Bone marrow (tissue), 2 donors: Measurements from ENCODE around the gene XPNPEP1.

ENCODE experiments used
- DNase-seq, 2 donors: peaks; one replicate each; lab custom pipeline; 2025; lab: John Stamatoyannopoulos, UW

Gene XPNPEP1

DNA sequence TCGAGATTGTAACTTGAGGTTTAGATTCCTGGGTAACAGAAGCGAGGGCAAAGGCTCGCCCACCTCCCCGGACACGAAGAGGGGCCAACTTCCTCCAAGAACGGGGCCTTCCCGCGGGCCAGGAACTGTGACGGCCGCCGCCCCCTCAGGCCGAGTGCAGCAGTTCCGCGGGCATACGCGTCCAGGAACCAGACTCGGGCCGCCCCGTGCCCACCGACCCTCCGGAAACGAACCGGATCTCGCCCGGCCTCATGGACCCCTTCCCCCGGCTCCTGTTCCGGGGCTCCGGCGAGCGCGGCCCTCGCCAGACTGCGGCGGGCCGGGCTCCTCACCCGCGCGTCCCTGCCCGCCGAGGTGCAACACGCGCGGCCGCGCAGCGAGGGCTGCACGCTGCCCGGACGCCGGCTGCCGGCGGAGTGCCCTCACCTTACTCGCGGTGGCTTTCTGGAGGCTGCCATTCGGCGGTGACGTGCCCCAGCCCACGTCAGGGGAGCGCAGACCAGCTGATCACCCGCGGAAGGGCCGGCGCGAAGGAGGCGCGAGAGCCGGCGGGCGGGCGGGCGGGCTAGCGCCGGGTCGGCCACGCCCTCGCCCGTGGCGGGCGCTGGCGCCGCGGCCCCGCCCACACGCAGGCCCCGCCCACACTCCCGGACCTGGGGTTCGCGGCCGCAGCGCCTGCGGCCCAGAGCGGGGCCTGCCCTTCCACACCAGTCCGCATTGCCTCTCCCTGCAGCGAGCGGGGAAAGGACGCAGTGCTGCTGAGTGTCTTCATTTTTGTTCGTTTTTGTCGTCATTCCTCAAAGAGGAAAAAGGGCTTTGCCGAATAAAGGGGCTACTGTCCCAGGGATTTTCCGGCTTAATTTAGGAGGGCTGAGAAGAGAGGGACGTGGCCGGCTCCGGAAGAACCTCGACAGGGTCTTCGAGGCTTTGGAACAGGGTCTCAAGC, at the start of gene XPNPEP1:
TSS of gene XPNPEP1 (minus strand) at position 536 of the 946 bp plus-strand sequence. CDS start at position 458, 78 bp downstream.
- DNase-seq, result peak; percentile 28 to 64

DNA sequence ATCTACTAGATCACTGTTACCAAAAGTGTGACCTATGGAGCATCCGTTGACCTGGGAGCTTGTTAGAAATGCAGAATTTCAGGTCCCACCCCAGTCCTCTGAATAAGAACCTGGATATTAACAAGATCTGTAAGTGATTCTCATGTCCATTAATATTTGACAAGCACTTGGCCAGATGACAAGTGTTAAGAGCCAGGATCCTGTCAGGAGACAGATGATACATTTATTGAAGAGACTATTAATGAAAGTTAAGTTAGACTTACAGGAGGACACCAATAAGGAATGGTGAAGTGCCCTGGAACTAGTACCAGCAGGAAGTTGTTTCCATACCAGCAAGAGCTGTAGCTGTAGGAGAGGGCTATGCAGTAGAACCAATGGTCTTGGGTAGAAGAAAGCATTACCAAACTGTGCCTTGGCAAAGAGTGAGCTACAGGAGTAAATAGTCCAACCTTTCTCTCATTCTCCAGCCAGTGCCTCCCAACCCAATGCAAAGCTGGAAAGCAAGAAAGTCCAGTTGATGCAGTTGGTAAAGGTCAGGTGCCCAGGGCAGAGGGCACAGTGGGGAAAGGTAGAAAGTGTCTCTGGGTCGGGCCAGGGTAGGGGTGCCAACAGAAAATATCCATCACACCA, 49.2 kb upstream of the XPNPEP1 start:
- DNase-seq, result no peak

DNA sequence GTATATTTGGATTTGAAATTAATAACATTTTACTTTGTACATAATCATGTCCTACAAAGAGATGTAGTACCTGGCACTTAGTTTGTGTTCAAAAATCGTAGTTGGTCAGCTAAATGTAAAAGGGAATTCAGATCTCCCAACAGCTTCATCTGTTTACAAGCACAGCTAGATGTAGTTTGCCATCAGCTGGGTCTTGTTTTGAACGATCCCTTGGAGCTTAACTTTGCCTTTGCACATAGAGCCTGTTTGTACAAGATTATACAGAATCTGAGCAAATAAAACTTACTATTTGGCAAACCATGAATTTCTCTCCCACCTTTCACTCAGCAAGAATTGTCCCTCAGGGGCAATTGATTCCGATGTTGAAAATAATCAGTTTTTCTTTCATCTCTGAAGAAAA, 48.3 kb upstream of the XPNPEP1 start:
- no peak for DNase-seq

DNA sequence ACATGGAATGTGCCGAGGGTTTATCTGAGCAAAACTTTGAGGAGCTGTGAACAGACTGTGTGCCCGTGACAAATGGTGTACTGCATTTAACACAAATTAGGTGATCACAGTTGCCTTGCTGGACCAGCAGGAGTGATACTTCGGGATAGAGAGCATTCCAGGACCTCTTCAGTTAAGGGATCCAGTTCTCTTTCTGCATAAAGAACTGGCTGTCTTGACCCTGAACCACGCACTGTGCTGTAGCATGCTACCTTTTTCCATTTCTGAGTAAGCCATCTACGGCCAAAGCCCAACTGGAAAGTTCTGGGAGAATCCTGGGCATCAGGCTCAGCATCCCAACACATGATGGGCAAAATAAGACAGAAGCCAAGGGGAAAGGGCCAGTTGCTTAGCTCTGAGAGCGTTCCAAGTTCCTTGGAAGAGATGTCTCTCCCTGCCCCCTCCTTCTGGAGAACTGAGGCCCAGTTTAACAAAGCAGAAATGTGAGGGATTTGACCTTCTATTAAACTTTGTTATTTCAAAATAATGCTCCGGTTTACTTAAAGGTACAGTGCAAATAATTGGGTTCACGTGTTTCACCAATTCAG, 46.5 kb upstream of the XPNPEP1 start:
- no peak for DNase-seq

DNA sequence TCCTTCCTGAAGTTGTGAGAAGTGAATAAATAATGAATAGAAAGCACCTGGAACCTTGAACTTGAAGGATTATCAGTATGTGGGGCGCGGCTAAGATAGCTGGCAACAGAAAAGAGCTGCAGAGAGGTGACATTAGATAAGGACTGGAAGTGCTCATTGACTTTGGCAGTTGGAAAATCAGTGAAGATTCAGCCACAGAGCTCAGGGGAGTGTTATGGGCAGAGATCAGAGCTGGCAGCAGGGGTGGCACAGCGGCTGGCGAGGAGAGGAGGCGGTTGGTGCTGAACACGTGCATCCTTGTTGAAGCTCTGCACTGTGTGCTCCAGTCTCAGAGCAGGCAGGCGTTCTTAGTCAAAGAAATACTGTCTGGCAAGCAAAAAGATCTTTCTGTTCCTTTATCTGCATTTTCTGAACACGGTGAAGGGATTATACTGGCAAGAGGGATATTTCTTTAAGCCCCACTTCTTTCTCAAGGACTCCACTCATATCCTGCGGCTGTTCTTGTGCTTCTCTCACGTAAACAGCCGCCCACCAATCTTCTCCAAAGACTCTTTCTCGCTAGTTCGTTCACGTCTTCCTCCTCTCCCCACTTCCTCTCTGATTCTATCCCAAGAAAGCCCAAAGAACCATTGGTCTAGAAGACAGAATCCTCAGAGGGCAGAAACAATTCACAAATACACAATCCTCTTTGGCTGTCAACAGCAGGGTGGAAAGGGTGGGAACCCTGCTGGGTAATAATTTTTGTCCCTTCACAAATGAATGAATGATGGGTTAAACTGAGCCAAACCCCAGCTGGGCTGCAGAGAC, 45.8 kb upstream of the XPNPEP1 start:
- no peak for DNase-seq

DNA sequence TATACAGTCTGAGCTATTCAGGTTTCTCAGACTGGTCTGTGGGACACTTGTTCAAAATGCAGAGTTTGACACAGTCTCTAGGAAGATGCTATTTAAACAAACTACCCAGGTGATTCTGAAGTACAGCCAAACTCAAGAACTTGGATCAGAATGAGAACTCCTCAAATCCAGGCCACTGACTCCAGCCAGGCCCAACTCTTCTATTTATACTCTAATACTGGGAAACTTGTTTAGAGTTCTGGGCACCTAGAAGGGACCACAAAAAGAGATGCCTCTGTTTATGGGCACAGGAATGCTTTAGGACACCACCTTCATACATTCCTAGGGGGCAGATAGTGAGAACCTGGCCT, 44.4 kb upstream of the XPNPEP1 start:
- no peak for DNase-seq

DNA sequence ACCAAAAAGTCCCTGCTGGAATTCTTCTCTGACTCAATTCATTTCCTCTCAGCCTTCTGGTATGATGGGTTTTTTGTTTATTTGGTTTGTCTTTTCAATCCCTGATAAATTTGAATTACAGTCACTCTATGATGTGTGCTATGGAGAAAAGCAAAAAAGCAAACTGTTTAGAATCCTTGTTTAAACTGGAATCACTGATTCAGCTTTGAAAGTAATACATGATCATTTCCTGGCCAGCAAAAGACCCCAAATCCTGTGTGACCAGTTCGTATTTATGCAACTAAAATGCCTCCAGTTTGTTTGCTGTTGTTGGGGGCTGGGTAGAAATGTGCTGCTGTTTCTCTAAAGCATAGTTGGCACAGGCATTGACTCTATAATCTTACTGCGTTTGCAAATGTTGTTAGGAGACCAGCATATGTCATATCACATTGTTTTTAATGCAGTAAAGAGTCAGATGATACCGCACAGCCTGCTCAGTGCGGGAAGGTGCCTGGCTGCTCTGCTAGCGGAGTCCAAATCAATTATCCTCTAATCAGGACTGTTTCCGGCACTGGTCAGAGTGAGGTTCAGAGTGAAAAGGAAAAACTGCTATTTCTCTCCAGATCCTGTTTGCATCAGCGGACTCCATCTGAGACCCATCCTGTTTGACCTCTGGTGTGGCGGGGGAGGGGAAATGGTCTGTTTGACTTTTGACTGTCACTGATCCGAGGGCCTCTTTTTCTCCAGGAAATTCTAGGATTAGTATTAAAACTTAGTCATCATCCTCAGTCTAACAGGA, 43.8 kb upstream of the XPNPEP1 start:
- no peak for DNase-seq

DNA sequence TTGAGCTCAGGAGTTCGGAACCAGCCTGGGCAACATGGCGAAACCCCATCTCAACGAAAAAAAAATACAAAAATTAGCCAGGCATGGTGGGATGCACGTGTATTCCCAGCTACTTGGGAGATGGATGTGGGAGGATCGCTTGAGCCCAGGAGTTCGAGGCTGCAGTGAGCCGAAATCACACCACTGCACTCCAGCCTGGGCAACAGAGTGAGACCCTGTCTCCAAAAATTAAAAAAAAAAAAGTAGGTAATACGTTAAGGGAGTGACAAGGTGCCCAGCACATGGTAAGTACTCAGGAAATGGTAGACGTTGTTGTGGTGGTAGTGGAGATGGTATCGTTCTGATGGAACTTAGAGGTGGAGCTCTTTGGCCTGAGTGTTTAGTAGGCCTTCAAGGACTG, 41.0 kb upstream of the XPNPEP1 start:
- DNase-seq, result no peak

DNA sequence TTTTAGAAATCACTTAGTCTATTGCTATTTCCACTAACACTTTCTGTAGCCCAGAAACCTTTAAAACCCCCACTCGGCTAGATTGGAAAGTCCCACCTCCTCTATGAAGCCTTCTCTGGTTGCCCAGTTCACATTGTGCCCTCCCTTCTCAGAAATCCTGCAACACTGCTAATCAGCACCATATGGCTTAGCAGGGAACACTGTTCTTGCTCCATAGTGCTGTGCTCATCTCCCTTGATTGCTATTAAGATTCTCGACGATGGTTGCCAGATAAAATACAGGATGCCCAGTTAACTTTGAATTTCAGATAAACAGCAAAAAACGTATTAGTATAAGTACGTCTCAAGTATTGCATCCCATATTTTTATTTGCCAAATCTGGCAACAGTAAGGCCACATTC, 40.1 kb upstream of the XPNPEP1 start:
- no peak for DNase-seq

DNA sequence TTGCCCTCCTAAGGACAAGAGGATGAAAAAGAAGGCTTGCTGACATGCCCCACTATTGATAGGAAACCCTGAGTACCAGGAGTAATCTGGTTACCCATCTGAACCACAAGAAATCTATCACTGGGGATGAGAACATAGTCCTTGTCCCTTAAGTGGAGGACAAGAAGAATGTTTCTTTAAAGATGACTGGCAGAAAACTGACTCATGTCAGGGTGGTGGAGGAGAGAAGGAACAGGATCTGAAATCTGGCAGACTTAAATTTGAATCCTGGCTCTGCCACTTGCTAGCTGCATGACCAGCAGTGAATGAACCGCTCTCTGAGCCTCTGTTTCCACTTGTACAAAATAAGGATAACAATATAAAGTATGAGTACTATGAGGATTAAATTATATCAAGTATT, 38.9 kb upstream of the XPNPEP1 start:
- DNase-seq, result no peak

DNA sequence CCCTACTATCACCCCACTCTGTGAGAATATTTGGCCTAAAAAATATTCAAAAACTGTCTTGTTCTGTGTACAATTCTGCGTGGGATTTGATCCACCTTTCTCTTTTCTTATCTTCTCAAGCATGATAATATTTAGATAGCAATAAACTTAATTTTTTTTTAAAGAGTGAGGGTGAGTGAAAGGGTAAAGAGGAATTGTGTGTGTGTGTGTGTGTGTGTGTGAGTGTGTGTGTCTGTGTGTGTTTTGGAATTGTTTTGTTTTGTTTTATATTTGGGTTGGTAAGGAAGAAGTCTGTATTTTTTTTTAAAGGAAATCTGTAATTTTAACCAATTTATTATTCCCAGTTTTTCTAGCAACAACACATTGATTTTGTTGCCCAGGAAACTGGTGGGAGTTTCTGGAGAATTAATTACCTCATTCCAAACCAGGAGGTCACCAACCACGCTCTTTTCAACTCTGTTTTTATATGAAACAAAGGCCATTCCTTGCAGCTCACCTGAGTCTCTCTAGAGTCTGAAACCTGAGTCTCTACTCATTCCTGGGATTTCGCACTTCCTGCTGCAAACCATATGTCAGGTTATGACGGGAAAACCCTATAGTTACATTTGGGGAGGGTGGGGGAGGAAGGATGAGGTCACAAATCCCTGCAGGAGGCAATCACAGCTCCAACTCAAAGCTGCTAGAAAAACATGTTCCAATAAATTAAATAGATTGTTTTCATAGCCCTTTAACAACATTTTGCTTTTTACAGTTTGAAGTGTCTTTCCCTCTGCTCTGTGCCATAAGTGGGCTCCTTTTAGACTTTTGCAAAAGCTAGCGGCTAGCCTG, 38.1 kb upstream of the XPNPEP1 start:
- no peak for DNase-seq

DNA sequence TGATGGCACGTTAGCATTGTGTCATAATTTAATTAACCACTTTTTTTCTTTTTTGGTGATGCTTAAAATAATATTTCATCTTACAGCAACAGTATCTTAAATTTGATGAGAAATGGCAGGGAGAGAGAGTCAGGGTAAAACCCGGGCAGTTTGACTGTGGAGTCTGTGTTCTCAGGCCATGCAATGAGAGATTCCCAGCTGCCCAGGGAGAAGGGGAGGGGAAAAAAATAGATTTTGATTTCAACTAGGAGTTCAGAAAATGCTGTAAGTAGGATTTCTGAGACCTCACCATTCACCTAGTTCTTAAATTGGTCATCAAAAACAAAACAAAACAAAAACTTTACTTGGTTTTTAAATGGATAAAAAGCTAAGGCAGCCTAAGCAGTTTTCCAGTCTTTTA, 37.4 kb upstream of the XPNPEP1 start:
- DNase-seq, result no peak

DNA sequence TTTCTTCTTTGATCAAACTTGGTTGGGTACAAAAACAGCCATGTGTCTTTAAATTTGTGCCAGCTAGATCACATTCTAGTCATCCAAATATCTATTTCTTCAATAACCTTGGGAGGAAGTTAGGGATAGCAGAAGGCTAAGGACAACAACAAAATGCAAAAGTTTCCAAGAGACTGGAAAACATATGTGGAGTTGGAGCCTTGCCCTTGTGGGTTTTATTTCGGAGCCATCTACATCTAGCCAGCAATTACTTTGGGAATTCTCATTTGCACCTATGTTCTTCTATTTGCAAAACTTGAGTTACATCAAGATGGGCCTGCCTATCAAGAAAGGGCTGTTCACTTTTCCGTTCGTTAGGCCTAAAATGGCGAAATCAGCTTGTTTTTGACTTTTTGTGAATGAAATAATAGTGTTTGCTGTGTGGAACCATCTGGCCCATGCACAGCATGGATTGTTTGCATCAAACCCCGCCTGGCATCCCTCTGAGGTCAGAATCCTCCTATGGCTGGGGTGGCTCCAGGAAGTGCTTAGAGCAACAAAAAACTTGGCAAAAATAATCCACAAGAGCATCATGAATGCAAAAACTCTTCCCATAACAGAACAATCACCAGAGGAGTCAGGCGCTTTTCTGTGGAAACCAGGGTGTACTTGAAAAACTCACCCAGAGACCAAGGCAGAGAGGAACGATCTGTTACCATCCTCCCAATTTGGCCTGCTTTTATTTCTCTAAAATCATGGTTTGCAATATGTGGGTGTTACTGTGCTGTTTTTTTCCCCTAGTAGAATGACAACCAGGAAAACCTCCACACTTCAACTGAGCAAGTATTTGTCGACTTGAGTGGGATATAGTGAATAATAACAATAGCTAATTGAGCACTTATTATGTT, 36.2 kb upstream of the XPNPEP1 start:
- no peak for DNase-seq

DNA sequence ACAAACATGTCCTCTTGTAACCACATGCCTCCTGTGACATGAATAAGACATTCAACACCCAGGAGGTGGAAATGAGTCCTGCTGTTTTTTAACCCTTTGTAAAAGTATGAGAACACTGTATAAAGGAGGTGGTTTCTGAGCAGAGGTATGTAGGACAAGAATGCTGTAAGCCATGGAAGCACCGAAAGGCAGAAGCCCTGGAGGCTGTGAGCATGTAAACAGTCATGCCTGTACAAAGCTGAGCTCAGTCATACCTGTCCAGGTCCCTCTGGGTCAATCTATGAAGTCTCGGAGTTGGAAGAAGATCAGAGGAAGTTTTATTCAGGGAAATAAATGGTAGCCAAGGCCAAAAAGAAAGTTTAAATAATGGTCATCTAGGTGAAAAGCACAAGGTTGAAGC, 34.7 kb upstream of the XPNPEP1 start:
- DNase-seq, result no peak

DNA sequence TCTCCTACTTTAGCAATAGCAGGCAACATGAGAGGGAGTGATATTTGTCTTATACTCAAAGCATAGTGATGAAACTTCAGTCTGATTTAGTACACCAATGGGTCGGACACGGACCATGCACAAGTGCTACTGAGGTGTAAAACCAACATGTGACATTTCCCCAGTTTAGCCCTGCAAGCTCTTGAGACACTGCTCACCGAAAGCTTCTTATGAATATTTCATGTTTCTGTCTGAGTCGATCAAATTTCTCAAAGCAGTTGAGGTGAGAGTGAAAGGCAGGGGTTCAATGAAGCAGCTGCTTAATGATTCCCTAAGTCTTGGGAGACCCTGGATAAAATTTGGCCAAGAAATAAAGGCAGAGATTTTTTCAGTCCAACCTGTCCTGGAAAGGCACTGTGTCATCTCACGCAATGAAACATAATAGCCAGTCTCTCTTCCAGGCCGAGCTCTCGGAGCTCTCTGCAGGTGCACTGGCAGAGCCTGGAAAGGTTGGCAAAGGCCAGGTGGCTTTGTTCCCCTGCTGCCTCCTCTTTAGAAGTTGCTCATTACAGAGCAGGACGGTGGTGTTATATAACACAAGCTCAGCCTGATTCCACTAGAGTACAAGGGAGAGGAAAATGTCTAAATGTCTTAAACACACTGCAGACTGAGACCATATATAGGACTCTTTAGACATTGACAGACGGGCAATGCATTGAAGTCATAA, 33.9 kb upstream of the XPNPEP1 start:
- DNase-seq, result no peak

DNA sequence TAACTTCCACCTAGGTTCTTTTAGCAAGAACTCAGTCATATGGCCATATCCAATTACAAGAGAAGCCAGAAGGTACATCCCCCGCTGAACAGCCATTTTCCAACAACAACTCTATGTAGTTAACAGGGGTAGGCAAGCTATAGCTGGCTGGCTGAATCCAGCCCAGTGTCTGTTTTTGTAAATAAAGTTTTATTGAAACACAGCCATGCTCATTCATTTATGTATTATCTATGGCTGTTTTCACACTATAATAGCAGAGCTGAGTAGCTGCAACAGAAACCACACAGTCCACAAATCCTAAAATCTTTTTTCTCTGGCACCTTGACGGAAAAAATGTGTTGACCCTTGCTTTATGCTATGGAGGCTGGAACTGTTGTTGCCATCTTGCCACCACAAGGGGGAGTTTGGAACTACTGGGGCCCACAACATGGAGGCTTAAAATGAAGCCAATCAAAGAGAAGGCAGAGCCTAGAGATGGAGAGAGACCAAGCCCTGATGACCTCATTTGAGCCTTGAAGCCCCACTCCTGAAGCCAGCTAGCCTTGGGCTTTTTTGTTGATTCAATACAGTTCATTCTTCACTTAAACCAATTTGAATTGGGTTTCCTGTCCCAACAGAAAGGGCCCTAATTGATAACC, 33.3 kb upstream of the XPNPEP1 start:
- no peak for DNase-seq

DNA sequence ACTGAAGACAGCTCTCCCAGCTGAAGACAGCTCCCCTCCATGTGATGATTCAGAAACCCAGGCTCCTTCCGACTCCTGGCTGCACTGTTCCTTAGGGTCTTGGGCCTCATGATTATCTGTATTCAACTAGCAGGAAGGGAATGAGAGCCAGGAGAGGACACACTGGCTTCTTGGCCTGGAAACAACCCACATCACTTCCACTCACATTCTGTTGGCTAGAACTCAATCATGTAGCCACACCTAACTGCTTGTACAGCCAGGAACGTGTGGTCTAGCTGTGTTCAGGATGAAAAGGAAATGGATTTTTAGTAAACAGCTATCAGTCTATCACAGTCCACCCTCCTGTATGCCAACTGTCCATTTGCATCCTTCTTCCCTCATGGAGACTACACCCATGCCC, 30.5 kb upstream of the XPNPEP1 start:
- no peak for DNase-seq

DNA sequence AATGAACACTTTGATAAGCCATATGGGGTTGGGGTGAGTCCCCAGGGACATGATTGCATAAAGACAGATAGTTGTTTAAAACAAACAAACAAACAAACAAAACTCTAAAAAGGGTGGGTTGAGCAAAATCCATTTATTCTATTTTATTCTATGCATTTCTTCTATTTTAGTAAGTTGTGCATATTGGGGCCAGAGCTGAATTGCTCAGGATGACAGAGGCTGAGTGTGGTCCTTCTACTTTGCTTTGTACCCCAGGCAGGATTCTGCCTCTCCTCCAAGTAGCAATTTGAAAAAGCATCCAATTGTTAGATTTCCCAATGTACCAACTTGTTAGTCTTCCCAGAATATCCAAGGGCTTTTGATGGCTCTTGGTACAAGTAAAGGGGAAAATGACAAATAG, 29.2 kb upstream of the XPNPEP1 start:
- no peak for DNase-seq
